Measurements from ENCODE around the gene CCDC85C.

CCDC85C gene

GRCh38 chr14:99471731-99472130 is 132.3 kb downstream of the CCDC85C start:
- Histone ChIP-seq H3K27ac (ENCODE audit: low read length) (no peak overlapping the region), H3K9me3 (ENCODE audit: insufficient read depth, low read length) (no peaks in the 10 kb centered on the region), H3K36me3 (replicated peaks; ENCODE audit: low read depth, low read length) (no peaks in the 10 kb centered on the region), H3K4me3 (ENCODE audit: low read length) (no peak overlapping the region), H3K27me3 (ENCODE audit: low read depth, low read length) (no peaks in the 10 kb centered on the region), H3K4me2 (ENCODE audit: low read length) (no peak overlapping the region), H3K79me2 (ENCODE audit: low read length) (peaks cover 95% of the 10 kb centered on the region), H3K9ac (ENCODE audit: low read length) (no peak overlapping the region), H4K20me1 (ENCODE audit: insufficient read depth, low read length) (peaks cover 56% of the 10 kb centered on the region), H2AFZ (ENCODE audit: low read depth, low read length) (no peak overlapping the region), H3K4me1 (ENCODE audit: low read length) (no peaks in the 10 kb centered on the region)
- TF ChIP-seq, protein P1, sequence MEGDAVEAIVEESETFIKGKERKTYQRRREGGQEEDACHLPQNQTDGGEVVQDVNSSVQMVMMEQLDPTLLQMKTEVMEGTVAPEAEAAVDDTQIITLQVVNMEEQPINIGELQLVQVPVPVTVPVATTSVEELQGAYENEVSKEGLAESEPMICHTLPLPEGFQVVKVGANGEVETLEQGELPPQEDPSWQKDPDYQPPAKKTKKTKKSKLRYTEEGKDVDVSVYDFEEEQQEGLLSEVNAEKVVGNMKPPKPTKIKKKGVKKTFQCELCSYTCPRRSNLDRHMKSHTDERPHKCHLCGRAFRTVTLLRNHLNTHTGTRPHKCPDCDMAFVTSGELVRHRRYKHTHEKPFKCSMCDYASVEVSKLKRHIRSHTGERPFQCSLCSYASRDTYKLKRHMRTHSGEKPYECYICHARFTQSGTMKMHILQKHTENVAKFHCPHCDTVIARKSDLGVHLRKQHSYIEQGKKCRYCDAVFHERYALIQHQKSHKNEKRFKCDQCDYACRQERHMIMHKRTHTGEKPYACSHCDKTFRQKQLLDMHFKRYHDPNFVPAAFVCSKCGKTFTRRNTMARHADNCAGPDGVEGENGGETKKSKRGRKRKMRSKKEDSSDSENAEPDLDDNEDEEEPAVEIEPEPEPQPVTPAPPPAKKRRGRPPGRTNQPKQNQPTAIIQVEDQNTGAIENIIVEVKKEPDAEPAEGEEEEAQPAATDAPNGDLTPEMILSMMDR (IDR thresholded peaks at IDR 0.05; ENCODE audit: low read depth, low read length): no peak

DNA sequence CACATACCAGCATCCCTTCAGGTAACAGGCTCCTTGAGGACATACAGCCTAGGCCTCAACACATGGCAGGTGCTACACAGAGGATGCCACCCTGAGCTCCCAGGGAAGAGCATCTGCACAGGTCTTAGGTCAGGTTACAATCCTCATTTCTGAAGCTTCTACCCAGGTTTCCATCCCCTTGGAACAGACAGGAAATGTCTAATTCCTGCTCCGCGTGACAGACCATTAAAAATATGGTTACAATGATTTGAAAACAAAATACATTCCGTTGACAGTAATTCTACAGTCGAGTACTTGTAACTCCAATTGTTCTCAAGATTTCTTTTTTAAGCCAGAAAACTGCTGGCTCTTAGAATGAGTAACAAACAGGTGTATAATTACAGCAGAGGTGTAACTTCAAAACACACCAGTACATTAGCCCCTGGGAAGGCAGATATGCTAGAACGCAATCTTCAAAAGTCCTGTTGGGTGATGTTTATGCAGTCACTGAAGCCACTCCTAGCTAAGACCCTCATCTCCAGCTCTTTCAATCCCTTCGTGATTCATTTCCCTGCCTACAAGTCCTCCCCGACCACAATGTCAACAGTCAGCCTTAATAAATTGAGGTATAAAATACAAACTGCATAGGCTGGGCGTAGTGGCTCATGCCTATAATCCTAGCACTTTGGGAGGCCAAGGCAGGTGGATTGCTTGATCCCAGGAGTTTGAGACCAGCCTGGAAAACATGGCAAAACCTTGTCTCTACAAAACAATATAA is 135.0 kb downstream of the CCDC85C start:
- Histone ChIP-seq H3K36me3 (replicated peaks; ENCODE audit: low read depth, low read length) (peaks cover 4% of the 10 kb centered on the region), H4K20me1 (ENCODE audit: insufficient read depth, low read length) (peaks cover 43% of the 10 kb centered on the region), H3K79me2 (ENCODE audit: low read length) (peaks cover 76% of the 10 kb centered on the region)

DNA sequence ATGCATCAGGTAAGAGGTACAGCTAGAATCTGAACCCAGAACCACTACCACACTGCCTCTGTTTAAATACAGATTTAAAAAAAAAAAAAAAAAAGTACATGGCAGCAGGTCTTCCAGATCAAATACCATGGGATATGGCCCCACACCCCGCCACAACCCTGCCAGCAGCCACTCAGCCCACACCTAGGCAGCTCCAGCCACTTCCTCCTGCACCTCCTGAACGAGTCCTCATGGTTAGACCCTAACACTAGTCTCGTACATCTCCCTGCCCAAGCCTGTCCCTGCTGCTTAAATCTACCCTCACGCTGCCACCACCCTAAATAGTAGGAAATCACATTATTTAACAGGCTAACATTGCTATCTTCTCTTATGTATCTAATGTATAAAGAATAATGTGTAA is 135.9 kb downstream of the CCDC85C start:
- H3K36me3 ChIP-seq (replicated peaks; ENCODE audit: low read depth, low read length): peaks cover 6% of the 10 kb centered on the region
- peaks cover 43% of the 10 kb centered on the region for H4K20me1 ChIP-seq (ENCODE audit: insufficient read depth, low read length)
- no peak overlapping the region for H3K27ac ChIP-seq (ENCODE audit: low read length)
- H3K9ac ChIP-seq (ENCODE audit: low read length): no peak overlapping the region
- no peak overlapping the region for H3K4me3 ChIP-seq (ENCODE audit: low read length)
- no peaks in the 10 kb centered on the region for H3K9me3 ChIP-seq (ENCODE audit: insufficient read depth, low read length)
- no peaks in the 10 kb centered on the region for H3K4me1 ChIP-seq (ENCODE audit: low read length)
- H3K27me3 ChIP-seq (ENCODE audit: low read depth, low read length): no peaks in the 10 kb centered on the region
- H3K4me2 ChIP-seq (ENCODE audit: low read length): no peak overlapping the region
- H2AFZ ChIP-seq (ENCODE audit: low read depth, low read length): no peak overlapping the region
- H3K79me2 ChIP-seq (ENCODE audit: low read length): peaks cover 67% of the 10 kb centered on the region
- no peak for TF ChIP-seq EZH2phosphoT487 (IDR thresholded peaks at IDR 0.05; ENCODE audit: low read depth)

More for the DNA sequence above, 135.0 kb downstream of the CCDC85C start:
- Histone ChIP-seq H3K4me3 (ENCODE audit: low read length) (no peak overlapping the region), H3K27ac (ENCODE audit: low read length) (no peak overlapping the region), H3K27me3 (ENCODE audit: low read depth, low read length) (no peaks in the 10 kb centered on the region), H3K4me2 (ENCODE audit: low read length) (no peak overlapping the region), H3K4me1 (ENCODE audit: low read length) (no peaks in the 10 kb centered on the region), H3K9me3 (ENCODE audit: insufficient read depth, low read length) (no peaks in the 10 kb centered on the region), H3K9ac (ENCODE audit: low read length) (no peak overlapping the region), H2AFZ (ENCODE audit: low read depth, low read length) (no peak overlapping the region)
- TF ChIP-seq, protein P1 (IDR thresholded peaks at IDR 0.05; ENCODE audit: low read depth, low read length): no peak
- TF ChIP-seq EZH2phosphoT487 (IDR thresholded peaks at IDR 0.05; ENCODE audit: low read depth): no peak

- Histone ChIP-seq H3K27ac (ENCODE audit: low read length) (no peak overlapping the region), H3K9ac (ENCODE audit: low read length) (no peak overlapping the region), H3K79me2 (ENCODE audit: low read length) (peaks cover 61% of the 10 kb centered on the region), H2AFZ (ENCODE audit: low read depth, low read length) (no peak overlapping the region), H3K36me3 (replicated peaks; ENCODE audit: low read depth, low read length) (peaks cover 10% of the 10 kb centered on the region), H3K4me1 (ENCODE audit: low read length) (no peaks in the 10 kb centered on the region), H3K4me2 (ENCODE audit: low read length) (no peak overlapping the region), H3K27me3 (ENCODE audit: low read depth, low read length) (no peaks in the 10 kb centered on the region), H3K9me3 (ENCODE audit: insufficient read depth, low read length) (no peaks in the 10 kb centered on the region), H4K20me1 (ENCODE audit: insufficient read depth, low read length) (peaks cover 43% of the 10 kb centered on the region), H3K4me3 (ENCODE audit: low read length) (no peak overlapping the region)
- TF ChIP-seq, protein P1 (IDR thresholded peaks at IDR 0.05; ENCODE audit: low read depth, low read length): no peak
- TF ChIP-seq EZH2phosphoT487 (IDR thresholded peaks at IDR 0.05; ENCODE audit: low read depth): no peak
Measured at GRCh38 chr14:99467336-99468078, 136.5 kb downstream of the CCDC85C start.
